Measurements from ENCODE around the gene SPNS3. TPM values are rescaled to one million over a fixed set of nuclear protein-coding genes. Genes with fewer than 3 reads are reported as not detected.
A peak's percentile ranks its signal among the peaks of the same experiment; 100 is the strongest.

The SPNS3 gene
- total and polyA plus RNA-seq, 2 experiments from 2014 or later: 0.17 to 0.60 TPM

GRCh38 chr17:4389079-4389478 is 44.7 kb upstream of the SPNS3 start:
- Histone ChIP-seq H3K36me3 (replicated peaks; ENCODE audit: insufficient read depth, low read depth) (no peaks in the 10 kb centered on the region), H4K20me1 (ENCODE audit: insufficient read depth, poor library complexity, severe bottlenecking) (no peaks in the 10 kb centered on the region), H3K9me3 (ENCODE audit: low read depth) (no peaks in the 10 kb centered on the region), H3K27ac (no peak overlapping the region), H3K4me1 (ENCODE audit: insufficient read depth) (no peaks in the 10 kb centered on the region), H2AFZ (peak overlapping the region; percentile 49), H3K4me2 (no peak overlapping the region), H3K4me3 (no peak overlapping the region), H3K27me3 (no peaks in the 10 kb centered on the region), H3K9me2 (replicated peaks; ENCODE audit: insufficient read depth) (no peaks in the 10 kb centered on the region), H3K79me2 (no peaks in the 10 kb centered on the region)
- no peak for DNase-seq (ENCODE audit: low spot score)
- TF ChIP-seq EZH2phosphoT487 (IDR thresholded peaks at IDR 0.05; ENCODE audit: low read depth, severe bottlenecking, unreplicated experiment): no peak
- TF ChIP-seq EZH2 (IDR thresholded peaks at IDR 0.05; ENCODE audit: borderline replicate concordance): no peak
- TF ChIP-seq CTCF (IDR thresholded peaks at IDR 0.05; ENCODE audit: poor library complexity): no peak
- 74% methylated on average over 8 of the region's 8 CpGs for WGBS (ENCODE audit: low lambda C conversion rate, missing lambda C conversion rate)

- Histone ChIP-seq H3K27me3 (no peaks in the 10 kb centered on the region), H3K9me2 (replicated peaks; ENCODE audit: insufficient read depth) (no peaks in the 10 kb centered on the region), H4K20me1 (ENCODE audit: insufficient read depth, poor library complexity, severe bottlenecking) (no peaks in the 10 kb centered on the region), H2AFZ (no peak overlapping the region), H3K36me3 (replicated peaks; ENCODE audit: insufficient read depth, low read depth) (no peaks in the 10 kb centered on the region), H3K27ac (no peak overlapping the region), H3K4me2 (no peak overlapping the region), H3K4me3 (no peak overlapping the region), H3K4me1 (ENCODE audit: insufficient read depth) (no peaks in the 10 kb centered on the region), H3K9me3 (ENCODE audit: low read depth) (no peaks in the 10 kb centered on the region), H3K79me2 (no peaks in the 10 kb centered on the region)
- 55% methylated on average over 7 of the region's 7 CpGs for WGBS (ENCODE audit: low lambda C conversion rate, missing lambda C conversion rate)
- no peak for DNase-seq (ENCODE audit: low spot score)
- TF ChIP-seq CTCF (IDR thresholded peaks at IDR 0.05; ENCODE audit: poor library complexity): no peak
- no peak for TF ChIP-seq EZH2 (IDR thresholded peaks at IDR 0.05; ENCODE audit: borderline replicate concordance)
- no peak for TF ChIP-seq EZH2phosphoT487 (IDR thresholded peaks at IDR 0.05; ENCODE audit: low read depth, severe bottlenecking, unreplicated experiment)
These were observed 39.9 kb upstream of the SPNS3 start for GRCh38 chr17:4393806-4394205.

GRCh38 chr17:4394208-4395110 is 39.3 kb upstream of the SPNS3 start:
- H3K27me3 ChIP-seq: no peaks in the 10 kb centered on the region
- TF ChIP-seq EZH2phosphoT487 (IDR thresholded peaks at IDR 0.05; ENCODE audit: low read depth, severe bottlenecking, unreplicated experiment) (no peak), EZH2 (IDR thresholded peaks at IDR 0.05; ENCODE audit: borderline replicate concordance) (no peak), CTCF (IDR thresholded peaks at IDR 0.05; ENCODE audit: poor library complexity) (no peak)
- no peaks in the 10 kb centered on the region for H3K79me2 ChIP-seq
- H3K4me3 ChIP-seq: no peak overlapping the region
- DNase-seq (ENCODE audit: low spot score): no peak
- H3K9me3 ChIP-seq (ENCODE audit: low read depth): no peaks in the 10 kb centered on the region
- 78% methylated on average over 5 of the region's 5 CpGs for WGBS (ENCODE audit: low lambda C conversion rate, missing lambda C conversion rate)
- H3K36me3 ChIP-seq (replicated peaks; ENCODE audit: insufficient read depth, low read depth): no peaks in the 10 kb centered on the region
- no peak overlapping the region for H3K27ac ChIP-seq
- no peaks in the 10 kb centered on the region for H4K20me1 ChIP-seq (ENCODE audit: insufficient read depth, poor library complexity, severe bottlenecking)
- no peaks in the 10 kb centered on the region for H3K4me1 ChIP-seq (ENCODE audit: insufficient read depth)
- no peak overlapping the region for H2AFZ ChIP-seq
- H3K4me2 ChIP-seq: no peak overlapping the region
- no peaks in the 10 kb centered on the region for H3K9me2 ChIP-seq (replicated peaks; ENCODE audit: insufficient read depth)

Measured in hepatocyte (in vitro differentiated cells).